ENCODE results near the gene CLEC16A.
"Not testable (repeated sequence)": the region's sequence is repeated elsewhere in the genome, so short reads cannot be mapped to it uniquely, and the experiment has no call there.

The CLEC16A gene

GRCh38 chr16:10923650-10924214, 20.6 kb upstream of the CLEC16A start:
- Histone ChIP-seq H3K9ac (no peak overlapping the region), H3K4me3 (no peak overlapping the region), H3K27me3 (no peaks in the 10 kb centered on the region), H4K20me1 (peaks cover 85% of the 10 kb centered on the region), H3K36me3 (peaks cover 91% of the 10 kb centered on the region), H3K4me1 (peaks cover 21% of the 10 kb centered on the region), H3K4me2 (0 out of 2 replicates have a peak overlapping the region, but pooled peaks have one; percentile 19), H3K9me3 (no peaks in the 10 kb centered on the region), H3K27ac (peak overlapping the region; percentile 30; the same call in 1 of the 2 replicates)
- no peak for TF ChIP-seq Cebpa-rat (IDR thresholded peaks at IDR 0.05)

- not testable (repeated sequence) for H3K27ac ChIP-seq, H3K9ac ChIP-seq, H3K4me2 ChIP-seq, H3K9me3 ChIP-seq, H3K4me3 ChIP-seq, H3K27me3 ChIP-seq
- peaks cover 87% of the 10 kb centered on the region for H3K36me3 ChIP-seq
- H3K4me1 ChIP-seq: peaks cover 26% of the 10 kb centered on the region
- H4K20me1 ChIP-seq: peaks cover 100% of the 10 kb centered on the region
Measured at GRCh38 chr16:10925285-10925684, 19.1 kb upstream of the CLEC16A start.

GRCh38 chr16:10926094-10926493, 18.3 kb upstream of the CLEC16A start:
- Histone ChIP-seq H3K4me2 (no peak overlapping the region), H3K4me3 (no peak overlapping the region), H3K36me3 (peaks cover 84% of the 10 kb centered on the region), H3K4me1 (peaks cover 33% of the 10 kb centered on the region), H3K27me3 (no peaks in the 10 kb centered on the region), H3K9me3 (no peaks in the 10 kb centered on the region), H3K9ac (no peak overlapping the region), H4K20me1 (peaks cover 100% of the 10 kb centered on the region), H3K27ac (no peak overlapping the region)
- no peak for TF ChIP-seq Cebpa-rat (IDR thresholded peaks at IDR 0.05)

- Histone ChIP-seq H3K27me3 (no peaks in the 10 kb centered on the region), H3K9me3 (no peaks in the 10 kb centered on the region), H3K36me3 (peaks cover 84% of the 10 kb centered on the region), H3K4me3 (no peak overlapping the region), H3K4me2 (no peak overlapping the region), H4K20me1 (peaks cover 100% of the 10 kb centered on the region), H3K4me1 (peaks cover 41% of the 10 kb centered on the region), H3K27ac (no peak overlapping the region), H3K9ac (no peak overlapping the region)
- no peak for TF ChIP-seq Cebpa-rat (IDR thresholded peaks at IDR 0.05)
Measured at GRCh38 chr16:10926867-10927266, 17.5 kb upstream of the CLEC16A start.

- Histone ChIP-seq H4K20me1 (peaks cover 100% of the 10 kb centered on the region), H3K27ac (no peak overlapping the region), H3K9ac (no peak overlapping the region), H3K4me2 (no peak overlapping the region), H3K4me1 (peaks cover 47% of the 10 kb centered on the region), H3K27me3 (no peaks in the 10 kb centered on the region), H3K9me3 (no peaks in the 10 kb centered on the region), H3K36me3 (peaks cover 83% of the 10 kb centered on the region), H3K4me3 (no peak overlapping the region)
- no peak for TF ChIP-seq Cebpa-rat (IDR thresholded peaks at IDR 0.05)
Measured at GRCh38 chr16:10927497-10928112, 16.8 kb upstream of the CLEC16A start.

GRCh38 chr16:10929097-10929496, 15.3 kb upstream of the CLEC16A start:
- H3K4me2 ChIP-seq, H3K27me3 ChIP-seq, H3K9ac ChIP-seq, H3K9me3 ChIP-seq, H3K4me3 ChIP-seq: not testable (repeated sequence)
- Histone ChIP-seq H3K36me3 (peaks cover 83% of the 10 kb centered on the region), H4K20me1 (peaks cover 100% of the 10 kb centered on the region), H3K27ac (peak overlapping the region; percentile 27; the same call in 1 of the 2 replicates), H3K4me1 (peaks cover 53% of the 10 kb centered on the region)

GRCh38 chr16:10929853-10930754, 14.3 kb upstream of the CLEC16A start:
- Histone ChIP-seq H3K9me3 (no peaks in the 10 kb centered on the region), H3K36me3 (peaks cover 83% of the 10 kb centered on the region), H3K4me2 (peak overlapping the region; percentile 16; the same call in 1 of the 2 replicates), H3K27me3 (no peaks in the 10 kb centered on the region), H3K9ac (0 out of 2 replicates have a peak overlapping the region, but pooled peaks have one; percentile 56), H3K4me1 (peaks cover 59% of the 10 kb centered on the region), H3K27ac (peak overlapping the region; percentile 27), H4K20me1 (peaks cover 100% of the 10 kb centered on the region), H3K4me3 (no peak overlapping the region)
- no peak for TF ChIP-seq Cebpa-rat (IDR thresholded peaks at IDR 0.05)

GRCh38 chr16:10930755-10931093, 13.6 kb upstream of the CLEC16A start:
- H3K27me3 ChIP-seq: no peaks in the 10 kb centered on the region
- H3K9me3 ChIP-seq: no peaks in the 10 kb centered on the region
- no peak overlapping the region for H3K4me3 ChIP-seq
- H3K36me3 ChIP-seq: peaks cover 82% of the 10 kb centered on the region
- peaks cover 100% of the 10 kb centered on the region for H4K20me1 ChIP-seq
- H3K4me2 ChIP-seq: no peak overlapping the region
- H3K4me1 ChIP-seq: peaks cover 64% of the 10 kb centered on the region
- H3K27ac ChIP-seq: no peak overlapping the region
- H3K9ac ChIP-seq: no peak overlapping the region
- no peak for TF ChIP-seq Cebpa-rat (IDR thresholded peaks at IDR 0.05)

- peaks cover 100% of the 10 kb centered on the region for H4K20me1 ChIP-seq
- no peak overlapping the region for H3K27ac ChIP-seq
- peaks cover 81% of the 10 kb centered on the region for H3K36me3 ChIP-seq
- no peak overlapping the region for H3K4me3 ChIP-seq
- no peak for TF ChIP-seq Cebpa-rat (IDR thresholded peaks at IDR 0.05)
- H3K9me3 ChIP-seq: no peaks in the 10 kb centered on the region
- no peaks in the 10 kb centered on the region for H3K27me3 ChIP-seq
- no peak overlapping the region for H3K4me2 ChIP-seq
- peaks cover 68% of the 10 kb centered on the region for H3K4me1 ChIP-seq
- H3K9ac ChIP-seq: no peak overlapping the region
Measured at GRCh38 chr16:10931134-10931533, 13.2 kb upstream of the CLEC16A start.

Measured in BLaER1 (cell line).